ENCODE results near the gene FN3K. TPM values are rescaled to one million over a fixed set of nuclear protein-coding genes. Genes with fewer than 3 reads are reported as not detected.

Gene FN3K
- total RNA-seq, 1 donor from 2014 or later = 4.0 TPM

- H3K9me3 Mint-ChIP-seq = no peaks in the 10 kb centered on the region
- peaks cover 1% of the 10 kb centered on the region for H3K4me1 Mint-ChIP-seq (ENCODE audit: low read depth)
- intact Hi-C loops (cut with micrococcal nuclease) = no loop called here
- no peak overlapping the region for H3K27ac Mint-ChIP-seq
- no peaks in the 10 kb centered on the region for H3K36me3 Mint-ChIP-seq (ENCODE audit: low read depth)
- no peak overlapping the region for H3K4me3 Mint-ChIP-seq (ENCODE audit: low read depth)
- no peaks in the 10 kb centered on the region for H3K27me3 Mint-ChIP-seq (ENCODE audit: low read depth)
- DNase-seq (ENCODE audit: low spot score) = no peak
These were observed 25.5 kb upstream of the FN3K start for GRCh38 chr17:82709676-82710498.

- H3K9me3 Mint-ChIP-seq = no peaks in the 10 kb centered on the region
- H3K27ac Mint-ChIP-seq = no peak overlapping the region
- H3K36me3 Mint-ChIP-seq (ENCODE audit: low read depth) = no peaks in the 10 kb centered on the region
- no peaks in the 10 kb centered on the region for H3K27me3 Mint-ChIP-seq (ENCODE audit: low read depth)
- intact Hi-C loops (cut with micrococcal nuclease) = no loop called here
- DNase-seq (ENCODE audit: low spot score) = no peak
- peaks cover 1% of the 10 kb centered on the region for H3K4me1 Mint-ChIP-seq (ENCODE audit: low read depth)
- no peak overlapping the region for H3K4me3 Mint-ChIP-seq (ENCODE audit: low read depth)
These were observed 24.7 kb upstream of the FN3K start for GRCh38 chr17:82710499-82711232.

GRCh38 chr17:82713071-82713723 is 22.2 kb upstream of the FN3K start:
- H3K36me3 Mint-ChIP-seq (ENCODE audit: low read depth) = peaks cover 10% of the 10 kb centered on the region
- no peak overlapping the region for H3K27ac Mint-ChIP-seq
- H3K4me3 Mint-ChIP-seq (ENCODE audit: low read depth) = peak overlapping the region; percentile 34
- no peaks in the 10 kb centered on the region for H3K9me3 Mint-ChIP-seq
- intact Hi-C loops (cut with micrococcal nuclease) = no loop called here
- DNase-seq (ENCODE audit: low spot score) = no peak
- H3K27me3 Mint-ChIP-seq (ENCODE audit: low read depth) = no peaks in the 10 kb centered on the region
- peaks cover 7% of the 10 kb centered on the region for H3K4me1 Mint-ChIP-seq (ENCODE audit: low read depth)

GRCh38 chr17:82716203-82717010 is 19.0 kb upstream of the FN3K start, which contains the start of gene FN3KRP:
Gene FN3KRP, plus strand, starts transcription at chr17:82716706. Its CDS starts 50 bp downstream, at chr17:82716756.
- no peaks in the 10 kb centered on the region for H3K27me3 Mint-ChIP-seq (ENCODE audit: low read depth)
- H3K9me3 Mint-ChIP-seq = no peaks in the 10 kb centered on the region

GRCh38 chr17:82718986-82719685 is 16.3 kb upstream of the FN3K start:
- H3K27me3 Mint-ChIP-seq (ENCODE audit: low read depth) = no peaks in the 10 kb centered on the region
- no peaks in the 10 kb centered on the region for H3K9me3 Mint-ChIP-seq
- H3K4me3 Mint-ChIP-seq (ENCODE audit: low read depth) = peak overlapping the region; percentile 42
- no peak for DNase-seq (ENCODE audit: low spot score)
- no peak overlapping the region for H3K27ac Mint-ChIP-seq
- intact Hi-C loops (cut with micrococcal nuclease) = no loop called here
- H3K4me1 Mint-ChIP-seq (ENCODE audit: low read depth) = peaks cover 10% of the 10 kb centered on the region
- peaks cover 40% of the 10 kb centered on the region for H3K36me3 Mint-ChIP-seq (ENCODE audit: low read depth)

More at GRCh38 chr17:82716203-82717010, 19.0 kb upstream of the FN3K start, which contains the start of gene FN3KRP:
- Mint-ChIP-seq H3K36me3 (ENCODE audit: low read depth) (peaks cover 24% of the 10 kb centered on the region), H3K27ac (peak within 1 kb of the TSS; percentile 85), H3K4me1 (ENCODE audit: low read depth) (peaks cover 10% of the 10 kb centered on the region), H3K4me3 (ENCODE audit: low read depth) (peak within 1 kb of the TSS; percentile 93)
- DNase-seq (ENCODE audit: low spot score) = peak; percentile 86
- intact Hi-C loops (cut with micrococcal nuclease) = loop anchor here (1.0 to 2.0 kb wide), 3 partner anchors 18 to 68 kb away; partner anchors contain the start of genes RAB40B, TBCD and WDR45B

GRCh38 chr17:82720204-82720603 is 15.2 kb upstream of the FN3K start:
- no peak for DNase-seq (ENCODE audit: low spot score)
- no peaks in the 10 kb centered on the region for H3K27me3 Mint-ChIP-seq (ENCODE audit: low read depth)
- peaks cover 40% of the 10 kb centered on the region for H3K36me3 Mint-ChIP-seq (ENCODE audit: low read depth)
- H3K9me3 Mint-ChIP-seq = no peaks in the 10 kb centered on the region
- peaks cover 10% of the 10 kb centered on the region for H3K4me1 Mint-ChIP-seq (ENCODE audit: low read depth)
- intact Hi-C loops (cut with micrococcal nuclease) = no loop called here
- no peak overlapping the region for H3K27ac Mint-ChIP-seq
- no peak overlapping the region for H3K4me3 Mint-ChIP-seq (ENCODE audit: low read depth)

GRCh38 chr17:82722341-82723013 is 12.9 kb upstream of the FN3K start:
- intact Hi-C loops (cut with micrococcal nuclease) = no loop called here
- no peaks in the 10 kb centered on the region for H3K9me3 Mint-ChIP-seq
- no peak overlapping the region for H3K4me3 Mint-ChIP-seq (ENCODE audit: low read depth)
- H3K27ac Mint-ChIP-seq = no peak overlapping the region
- DNase-seq (ENCODE audit: low spot score) = no peak
- peaks cover 45% of the 10 kb centered on the region for H3K36me3 Mint-ChIP-seq (ENCODE audit: low read depth)
- H3K27me3 Mint-ChIP-seq (ENCODE audit: low read depth) = no peaks in the 10 kb centered on the region
- peaks cover 10% of the 10 kb centered on the region for H3K4me1 Mint-ChIP-seq (ENCODE audit: low read depth)

- intact Hi-C loops (cut with micrococcal nuclease) = no loop called here
- H3K4me1 Mint-ChIP-seq (ENCODE audit: low read depth) = peaks cover 4% of the 10 kb centered on the region
- H3K36me3 Mint-ChIP-seq (ENCODE audit: low read depth) = peaks cover 43% of the 10 kb centered on the region
- H3K4me3 Mint-ChIP-seq (ENCODE audit: low read depth) = no peak overlapping the region
- DNase-seq (ENCODE audit: low spot score) = no peak
- no peaks in the 10 kb centered on the region for H3K9me3 Mint-ChIP-seq
- H3K27me3 Mint-ChIP-seq (ENCODE audit: low read depth) = no peaks in the 10 kb centered on the region
- H3K27ac Mint-ChIP-seq = no peak overlapping the region
These were observed 12.1 kb upstream of the FN3K start for GRCh38 chr17:82723169-82723807.

- Mint-ChIP-seq H3K36me3 (ENCODE audit: low read depth) (peaks cover 36% of the 10 kb centered on the region), H3K4me3 (ENCODE audit: low read depth) (no peak overlapping the region), H3K27me3 (ENCODE audit: low read depth) (no peaks in the 10 kb centered on the region), H3K9me3 (no peaks in the 10 kb centered on the region), H3K27ac (no peak overlapping the region), H3K4me1 (ENCODE audit: low read depth) (no peaks in the 10 kb centered on the region)
- no peak for DNase-seq (ENCODE audit: low spot score)
- intact Hi-C loops (cut with micrococcal nuclease) = no loop called here
These were observed 9.0 kb upstream of the FN3K start for GRCh38 chr17:82726427-82726826.

GRCh38 chr17:82729479-82730260 is 5.7 kb upstream of the FN3K start:
- Mint-ChIP-seq H3K27ac (no peak overlapping the region), H3K4me3 (ENCODE audit: low read depth) (no peak overlapping the region), H3K4me1 (ENCODE audit: low read depth) (no peaks in the 10 kb centered on the region), H3K36me3 (ENCODE audit: low read depth) (peaks cover 45% of the 10 kb centered on the region), H3K27me3 (ENCODE audit: low read depth) (no peaks in the 10 kb centered on the region), H3K9me3 (peaks cover 7% of the 10 kb centered on the region)
- no peak for DNase-seq (ENCODE audit: low spot score)
- intact Hi-C loops (cut with micrococcal nuclease) = no loop called here
